ENCODE results near the gene PLEKHN1.

DNA sequence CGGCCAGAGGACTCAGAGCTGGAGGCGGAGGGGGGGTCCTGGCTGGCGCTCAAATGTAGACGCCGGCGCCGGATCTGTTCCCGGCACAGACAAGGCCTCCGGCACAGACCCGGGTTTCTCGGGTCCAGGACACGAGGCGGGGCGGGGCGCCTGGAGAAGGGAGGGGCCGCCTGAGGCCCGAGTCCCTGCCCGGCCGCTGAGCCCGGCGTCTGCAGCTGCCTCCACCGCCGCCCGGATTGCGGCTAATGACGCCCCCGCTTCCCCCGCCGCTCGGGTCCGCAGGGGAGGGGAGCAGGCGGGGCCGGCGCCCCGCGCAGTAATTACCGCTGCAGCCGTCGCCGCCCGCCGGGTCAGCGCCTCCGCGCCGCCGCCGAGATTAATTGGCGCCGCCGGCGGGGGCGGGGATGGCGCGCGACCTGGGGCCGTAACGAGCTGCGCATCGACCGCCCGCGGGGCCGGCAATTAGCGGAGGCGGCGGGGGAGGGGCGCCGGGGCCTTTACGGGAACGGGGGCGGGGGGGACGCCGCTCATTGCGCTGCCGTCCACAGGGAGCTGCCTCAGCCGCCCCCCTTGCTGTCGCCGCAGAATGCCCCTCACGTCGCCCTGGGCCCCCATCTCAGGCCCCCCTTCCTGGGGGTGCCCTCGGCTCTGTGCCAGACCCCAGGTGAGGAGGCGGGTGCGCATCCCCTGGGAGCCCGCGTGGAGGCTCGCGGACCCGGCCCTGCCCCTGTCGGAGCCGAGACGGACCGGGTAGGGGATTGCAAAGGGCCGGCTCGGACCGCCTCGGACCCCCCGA is 24.5 kb upstream of the PLEKHN1 start:
- TF ChIP-seq CTCF (IDR thresholded peaks at IDR 0.05): no peak
- TF ChIP-seq POLR2A (IDR thresholded peaks at IDR 0.05): no peak
